ENCODE data around the gene APOA1. TPM values are rescaled to one million over a fixed set of nuclear protein-coding genes. Genes with fewer than 3 reads are reported as not detected.

Gene APOA1
- total and polyA plus RNA-seq, 8 donors: 0.87 to 73.6 (median 16.7) TPM; not detected in 2

DNA sequence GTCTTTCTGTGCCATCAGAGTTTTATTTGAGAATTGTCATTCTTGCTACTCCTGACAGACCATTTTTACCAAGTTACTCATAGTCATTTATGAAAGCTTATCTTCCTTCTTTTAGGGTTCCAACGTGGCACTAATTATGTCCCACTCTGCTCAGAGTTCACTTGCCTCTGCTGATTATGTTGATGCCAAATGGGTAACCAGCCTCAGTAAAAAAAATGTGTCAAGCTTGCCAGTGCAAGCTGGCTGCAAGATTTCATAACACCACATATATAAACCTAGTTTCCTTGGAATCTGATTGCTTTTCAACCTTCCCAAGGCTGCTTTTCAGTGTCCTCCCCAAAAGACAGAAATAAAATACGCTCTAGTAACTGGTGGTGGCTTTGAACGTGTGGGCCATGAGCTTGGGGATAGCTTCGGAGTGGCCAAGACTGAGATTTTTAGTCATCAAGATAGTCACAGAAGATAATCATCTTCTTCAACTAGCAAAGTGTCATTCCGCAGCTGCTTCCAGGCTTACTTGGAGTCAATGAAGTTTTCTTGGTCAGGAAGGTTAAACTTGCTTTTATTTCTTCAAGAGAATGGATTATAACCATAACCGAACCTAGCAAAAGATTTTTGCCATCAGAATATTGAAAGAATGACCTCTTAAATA is 29.5 kb upstream of the APOA1 start:
- 84 to 89% (median 85%) methylated on average over 6 of the region's 6 CpGs for WGBS, 5 donors
- Histone ChIP-seq H3K36me3 (peaks cover 40 to 100% (median 100%) of the 10 kb centered on the region in 4 donors), H3K27ac (no peak overlapping the region), H3K27me3 (no peaks in the 10 kb centered on the region), H3K4me3 (no peak overlapping the region), H3K9me3 (no peaks in the 10 kb centered on the region), H3K4me1 (peaks cover 0 to 9% (median 0%) of the 10 kb centered on the region in 4 donors)
- DNase-seq: no peak
- TF ChIP-seq POLR2AphosphoS5 (IDR thresholded peaks at IDR 0.05): no peak
- no peak for TF ChIP-seq POLR2A (IDR thresholded peaks at IDR 0.05)
- TF ChIP-seq EP300 (IDR thresholded peaks at IDR 0.05): no peak
- intact Hi-C loops (cut with DNase I; ENCODE audit: low total_unique reads): no loop called here

DNA sequence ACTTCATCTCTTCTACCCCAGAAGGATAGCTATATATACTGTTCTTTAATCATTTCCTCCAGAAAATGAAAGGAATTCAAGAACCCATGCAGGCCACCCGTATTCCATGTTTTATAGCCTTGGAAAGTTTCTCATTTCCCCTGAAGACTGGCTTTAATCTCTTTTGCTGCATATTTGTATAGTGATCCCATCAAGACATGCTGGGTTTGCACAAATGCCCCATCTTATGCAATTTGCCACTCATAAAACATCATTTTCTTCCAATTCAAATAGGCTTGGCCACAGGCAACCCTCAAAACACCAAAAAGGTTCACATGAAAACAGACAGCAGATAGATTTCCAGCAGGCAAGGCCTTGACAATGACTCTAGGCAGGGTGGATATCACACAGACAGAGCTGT is 28.3 kb upstream of the APOA1 start:
- H3K4me1 ChIP-seq: peaks cover 0 to 9% (median 0%) of the 10 kb centered on the region in 4 donors
- 76 to 91% (median 87%) methylated on average over 1 of the region's 1 CpG for WGBS, 5 donors
- DNase-seq: no peak
- TF ChIP-seq POLR2A (IDR thresholded peaks at IDR 0.05) (no peak), EP300 (IDR thresholded peaks at IDR 0.05) (no peak), POLR2AphosphoS5 (IDR thresholded peaks at IDR 0.05) (no peak)
- TF ChIP-seq, protein P1, sequence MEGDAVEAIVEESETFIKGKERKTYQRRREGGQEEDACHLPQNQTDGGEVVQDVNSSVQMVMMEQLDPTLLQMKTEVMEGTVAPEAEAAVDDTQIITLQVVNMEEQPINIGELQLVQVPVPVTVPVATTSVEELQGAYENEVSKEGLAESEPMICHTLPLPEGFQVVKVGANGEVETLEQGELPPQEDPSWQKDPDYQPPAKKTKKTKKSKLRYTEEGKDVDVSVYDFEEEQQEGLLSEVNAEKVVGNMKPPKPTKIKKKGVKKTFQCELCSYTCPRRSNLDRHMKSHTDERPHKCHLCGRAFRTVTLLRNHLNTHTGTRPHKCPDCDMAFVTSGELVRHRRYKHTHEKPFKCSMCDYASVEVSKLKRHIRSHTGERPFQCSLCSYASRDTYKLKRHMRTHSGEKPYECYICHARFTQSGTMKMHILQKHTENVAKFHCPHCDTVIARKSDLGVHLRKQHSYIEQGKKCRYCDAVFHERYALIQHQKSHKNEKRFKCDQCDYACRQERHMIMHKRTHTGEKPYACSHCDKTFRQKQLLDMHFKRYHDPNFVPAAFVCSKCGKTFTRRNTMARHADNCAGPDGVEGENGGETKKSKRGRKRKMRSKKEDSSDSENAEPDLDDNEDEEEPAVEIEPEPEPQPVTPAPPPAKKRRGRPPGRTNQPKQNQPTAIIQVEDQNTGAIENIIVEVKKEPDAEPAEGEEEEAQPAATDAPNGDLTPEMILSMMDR (IDR thresholded peaks at IDR 0.05): no peak
- H3K36me3 ChIP-seq: peaks cover 52 to 100% (median 100%) of the 10 kb centered on the region in 4 donors
- no peak overlapping the region for H3K27ac ChIP-seq
- no peaks in the 10 kb centered on the region for H3K9me3 ChIP-seq
- H3K27me3 ChIP-seq: no peaks in the 10 kb centered on the region
- no peak overlapping the region for H3K4me3 ChIP-seq
- intact Hi-C loops (cut with DNase I; ENCODE audit: low total_unique reads): no loop called here

- WGBS, 5 donors: 93 to 96% (median 94%) methylated on average over 5 of the region's 5 CpGs
- H3K27me3 ChIP-seq: no peaks in the 10 kb centered on the region
- no peak for DNase-seq
- intact Hi-C loops (cut with DNase I; ENCODE audit: low total_unique reads): no loop called here
- no peak overlapping the region for H3K27ac ChIP-seq
- peaks cover 53 to 100% (median 100%) of the 10 kb centered on the region in 4 donors for H3K36me3 ChIP-seq
- H3K9me3 ChIP-seq: no peaks in the 10 kb centered on the region
- H3K4me3 ChIP-seq: no peak overlapping the region
- peaks cover 0 to 9% (median 0%) of the 10 kb centered on the region in 4 donors for H3K4me1 ChIP-seq
- no peak for TF ChIP-seq EP300 (IDR thresholded peaks at IDR 0.05)
- no peak for TF ChIP-seq POLR2AphosphoS5 (IDR thresholded peaks at IDR 0.05)
- no peak for TF ChIP-seq POLR2A (IDR thresholded peaks at IDR 0.05)
- TF ChIP-seq, protein P1 (IDR thresholded peaks at IDR 0.05): no peak
Observed at GRCh38 chr11:116864531-116864930, 27.1 kb upstream of the APOA1 start.

DNA sequence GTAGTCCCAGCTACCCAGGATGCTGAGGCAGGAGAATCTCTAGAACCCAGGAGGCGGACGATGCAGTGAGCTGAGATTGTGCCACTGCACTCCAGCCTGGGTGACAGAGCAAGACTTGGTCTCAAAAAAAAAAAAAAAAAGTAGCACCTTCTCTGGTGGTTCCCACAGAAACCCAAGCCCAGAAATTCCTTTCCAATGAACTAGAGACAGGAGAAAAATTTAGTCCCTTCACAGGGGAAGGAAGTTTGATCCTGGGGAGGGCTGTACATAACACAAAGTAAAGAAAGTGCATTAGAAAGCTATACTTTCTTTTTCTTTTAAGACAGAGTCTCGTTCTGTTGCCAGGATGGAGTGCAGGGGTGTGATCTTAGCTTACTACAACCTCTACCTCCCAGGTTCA is 25.5 kb upstream of the APOA1 start:
- H3K36me3 ChIP-seq: peaks cover 66 to 100% (median 100%) of the 10 kb centered on the region in 4 donors
- TF ChIP-seq, protein P1 (IDR thresholded peaks at IDR 0.05): no peak
- TF ChIP-seq POLR2AphosphoS5 (IDR thresholded peaks at IDR 0.05) (no peak), POLR2A (IDR thresholded peaks at IDR 0.05) (no peak), EP300 (IDR thresholded peaks at IDR 0.05) (no peak)
- H3K27ac ChIP-seq: no peak overlapping the region
- peaks cover 0 to 3% (median under 1%) of the 10 kb centered on the region in 4 donors for H3K4me1 ChIP-seq
- WGBS, 5 donors: 86 to 98% (median 94%) methylated on average over 3 of the region's 3 CpGs
- H3K4me3 ChIP-seq: no peak overlapping the region
- no peak for DNase-seq
- intact Hi-C loops (cut with DNase I; ENCODE audit: low total_unique reads): no loop called here
- H3K27me3 ChIP-seq: no peaks in the 10 kb centered on the region
- no peaks in the 10 kb centered on the region for H3K9me3 ChIP-seq

GRCh38 chr11:116862185-116862584 is 24.8 kb upstream of the APOA1 start:
- Histone ChIP-seq H3K9me3 (no peaks in the 10 kb centered on the region), H3K4me3 (no peak overlapping the region), H3K36me3 (peaks cover 63 to 100% (median 100%) of the 10 kb centered on the region in 4 donors), H3K4me1 (peaks cover 0 to 5% (median 0%) of the 10 kb centered on the region in 4 donors), H3K27me3 (no peaks in the 10 kb centered on the region), H3K27ac (no peak overlapping the region)
- WGBS, 5 donors: 88 to 97% (median 90%) methylated on average over 3 of the region's 3 CpGs
- peak in 1 of 2 donors; percentile 30 for DNase-seq
- TF ChIP-seq POLR2A (IDR thresholded peaks at IDR 0.05) (no peak), EP300 (IDR thresholded peaks at IDR 0.05) (no peak), POLR2AphosphoS5 (IDR thresholded peaks at IDR 0.05) (no peak)
- TF ChIP-seq, protein P1 (IDR thresholded peaks at IDR 0.05): no peak
- intact Hi-C loops (cut with DNase I; ENCODE audit: low total_unique reads): no loop called here
